OCI-LY7 (cell line): ENCODE measurements around the gene WNT7B. TPM values are rescaled to one million over a fixed set of nuclear protein-coding genes. Genes with fewer than 3 reads are reported as not detected.

ENCODE experiments used
- BruUV-seq: library from RNA; stranded (reverse); fragments of 400-500 nt; replicated peaks from 2 replicates; lab custom pipeline; 2021; lab: Mats Ljungman, UMichigan
- CTCF ChIA-PET: fragments of 300-600 bp; sonication (Branson Sonifier 250); formaldehyde crosslinking; loops from one replicate; lab custom pipeline; 2022; ENCODE audit warnings: antibody characterized with exemption; ENCODE audit not compliant: unreplicated experiment; lab: Charles Lee
- POLR2A ChIA-PET: fragments of 300-600 bp; sonication (Branson Sonifier 250); formaldehyde crosslinking; loops from one replicate; lab custom pipeline; 2022; ENCODE audit warnings: antibody characterized with exemption; lab: Charles Lee
- DNase-seq: peaks from one replicate; pipeline ENCODE4 v3.0.0-alpha.2; 2015; ENCODE audit warnings: low spot score
- H2AFZ ChIP-seq: fragments of 200-600 bp; sonication (generic), shearing (Covaris generic); 2 replicates; pipeline ENCODE4 v1.6.1; 2014; ENCODE audit warnings: mild to moderate bottlenecking, antibody characterized with exemption, low read length, moderate library complexity
- H3K27ac ChIP-seq: fragments of 200-600 bp; sonication (generic); 2 replicates; pipeline ENCODE4 v1.5.1; 2014; ENCODE audit warnings: mixed run types, low read depth, mild to moderate bottlenecking, moderate library complexity, low read length, inconsistent platforms; ENCODE audit not compliant: poor library complexity, severe bottlenecking
- H3K36me3 ChIP-seq: fragments of 200-600 bp; sonication (generic); 2 replicates; pipeline ENCODE4 v1.6.1; 2014; ENCODE audit warnings: mild to moderate bottlenecking, antibody characterized with exemption, low read length, moderate library complexity, mixed read lengths; ENCODE audit not compliant: insufficient read depth
- H3K4me1 ChIP-seq: fragments of 200-600 bp; sonication (generic); 2 replicates; pipeline ENCODE4 v1.5.1; 2014; ENCODE audit warnings: mild to moderate bottlenecking, low read length; ENCODE audit not compliant: insufficient read depth, poor library complexity, severe bottlenecking
- H3K4me2 ChIP-seq: fragments of 200-600 bp; sonication (generic); 2 replicates; pipeline ENCODE4 v1.6.1; 2014; ENCODE audit warnings: mild to moderate bottlenecking, low read length
- H3K4me3 ChIP-seq: fragments of 200-600 bp; sonication (generic); 2 replicates; pipeline ENCODE4 v1.5.1; 2014; ENCODE audit warnings: mild to moderate bottlenecking, low read depth, low read length; ENCODE audit not compliant: poor library complexity, severe bottlenecking
- H3K79me2 ChIP-seq: fragments of 200-600 bp; sonication (generic); 2 replicates; pipeline ENCODE4 v1.6.1; 2016; ENCODE audit warnings: low read depth, mild to moderate bottlenecking, low read length, moderate library complexity, mixed read lengths; ENCODE audit not compliant: insufficient read depth
- H3K9me2 ChIP-seq: fragments of 200-600 bp; sonication (generic); 2 replicates; pipeline ENCODE4 v1.6.1; 2016; ENCODE audit warnings: mild to moderate bottlenecking, low read length, mixed read lengths; ENCODE audit not compliant: insufficient read depth
- H3K9me3 ChIP-seq: fragments of 200-600 bp; sonication (generic); 2 replicates; pipeline ENCODE4 v1.6.1; 2014; ENCODE audit warnings: mild to moderate bottlenecking, mixed run types, low read length, mixed read lengths
- H4K20me1 ChIP-seq: fragments of 200-600 bp; sonication (generic); 2 replicates; pipeline ENCODE4 v1.6.1; 2014; ENCODE audit warnings: mild to moderate bottlenecking, antibody characterized with exemption, low read length, moderate library complexity, mixed read lengths; ENCODE audit not compliant: insufficient read depth
- CTCF ChIP-seq: fragments of 200-600 bp; sonication (generic); conservative IDR thresholded peaks from 2 replicates; pipeline ENCODE4 v1.5.1; 2014; ENCODE audit warnings: mild to moderate bottlenecking, antibody characterized with exemption, low read length, moderate library complexity, mixed read lengths
- EZH2phosphoT487 ChIP-seq: fragments of 200-600 bp; sonication (generic); IDR thresholded peaks from 2 replicates; pipeline ENCODE4 v1.6.1; 2018; ENCODE audit warnings: low read depth, borderline replicate concordance, mild to moderate bottlenecking, mixed run types, antibody characterized with exemption, low read length, moderate library complexity, mixed read lengths
- intact Hi-C: fragments of 100-400 bp; cut with micrococcal nuclease; formaldehyde crosslinking; loops from one replicate; pipeline ENCODE4 v1.10.0; 2022; ENCODE audit not compliant: unreplicated experiment
- total RNA-seq, 2 experiments: library from RNA; depleted of rRNA in 1 of 2; stranded (reverse); fragments of >200 nt in 1 of 2; shearing (Covaris generic) in 1 of 2; gene quantifications; 2 replicates each; pipeline ENCODE4 v1.2.3, GENCODE V29; 2014 to 2022

WNT7B gene
- total RNA-seq, 2 experiments from 2014 or later, result not detected

GRCh38 chr22:45958971-45959370 is 18.0 kb downstream of the WNT7B start:
- Histone ChIP-seq H3K4me1 (no peaks in the 10 kb centered on the region), H4K20me1 (no peaks in the 10 kb centered on the region), H3K9me3 (no peaks in the 10 kb centered on the region), H3K4me2 (no peak overlapping the region), H3K9me2 (no peaks in the 10 kb centered on the region), H3K36me3 (no peaks in the 10 kb centered on the region), H3K79me2 (no peaks in the 10 kb centered on the region), H3K27ac (no peak overlapping the region), H2AFZ (no peak overlapping the region), H3K4me3 (no peak overlapping the region)
- no TSS peak for BruUV-seq
- intact Hi-C loops, result no loop called here
- POLR2A ChIA-PET, result no interaction called here
- TF ChIP-seq EZH2phosphoT487 (no peak), CTCF (no peak)
- CTCF ChIA-PET, result no interaction called here
- no peak for DNase-seq

- intact Hi-C loops, result no loop called here
- Histone ChIP-seq H4K20me1 (no peaks in the 10 kb centered on the region), H3K4me2 (no peak overlapping the region), H3K27ac (no peak overlapping the region), H3K79me2 (no peaks in the 10 kb centered on the region), H3K4me3 (no peak overlapping the region), H3K9me2 (no peaks in the 10 kb centered on the region), H3K9me3 (no peaks in the 10 kb centered on the region), H3K36me3 (no peaks in the 10 kb centered on the region), H2AFZ (no peak overlapping the region), H3K4me1 (no peaks in the 10 kb centered on the region)
- no TSS peak for BruUV-seq
- CTCF ChIA-PET, result no interaction called here
- TF ChIP-seq EZH2phosphoT487, result no peak
- TF ChIP-seq CTCF, result no peak
- DNase-seq, result no peak
- POLR2A ChIA-PET, result no interaction called here
These were observed 19.1 kb downstream of the WNT7B start for GRCh38 chr22:45957826-45958225.

- CTCF ChIA-PET, result interaction anchor here (0.6 kb wide), 1 partner anchor 233 kb away, joined by 7 read pairs; no protein-coding TSS in a partner anchor
- no peaks in the 10 kb centered on the region for H3K79me2 ChIP-seq
- intact Hi-C loops, result no loop called here
- no peak for DNase-seq
- H3K4me3 ChIP-seq, result no peak overlapping the region
- H3K9me2 ChIP-seq, result no peaks in the 10 kb centered on the region
- no TSS peak for BruUV-seq
- POLR2A ChIA-PET, result interaction anchor here (0.7 kb wide), 1 partner anchor 276 kb away, joined by 3 read pairs; no protein-coding TSS in a partner anchor
- H3K36me3 ChIP-seq, result no peaks in the 10 kb centered on the region
- no peaks in the 10 kb centered on the region for H3K4me1 ChIP-seq
- H3K4me2 ChIP-seq, result no peak overlapping the region
- H3K9me3 ChIP-seq, result no peaks in the 10 kb centered on the region
- H4K20me1 ChIP-seq, result no peaks in the 10 kb centered on the region
- no peak overlapping the region for H3K27ac ChIP-seq
- no peak overlapping the region for H2AFZ ChIP-seq
- TF ChIP-seq CTCF, result no peak
- no peak for TF ChIP-seq EZH2phosphoT487
These were observed 23.8 kb downstream of the WNT7B start for GRCh38 chr22:45953178-45953577.
